CD4-positive, alpha-beta T cell treated with Interleukin-21 for 1 hour (primary cell): ENCODE data around the gene UBE2D4.
A peak's percentile ranks its signal among the peaks of the same experiment; 100 is the strongest.
"Not testable (repeated sequence)": the region's sequence is repeated elsewhere in the genome, so short reads cannot be mapped to it uniquely, and the experiment has no call there.

ENCODE experiments used
- DNase-seq: peaks from one replicate; pipeline ENCODE4 v3.0.0-alpha.2; 2020

Gene UBE2D4

DNA sequence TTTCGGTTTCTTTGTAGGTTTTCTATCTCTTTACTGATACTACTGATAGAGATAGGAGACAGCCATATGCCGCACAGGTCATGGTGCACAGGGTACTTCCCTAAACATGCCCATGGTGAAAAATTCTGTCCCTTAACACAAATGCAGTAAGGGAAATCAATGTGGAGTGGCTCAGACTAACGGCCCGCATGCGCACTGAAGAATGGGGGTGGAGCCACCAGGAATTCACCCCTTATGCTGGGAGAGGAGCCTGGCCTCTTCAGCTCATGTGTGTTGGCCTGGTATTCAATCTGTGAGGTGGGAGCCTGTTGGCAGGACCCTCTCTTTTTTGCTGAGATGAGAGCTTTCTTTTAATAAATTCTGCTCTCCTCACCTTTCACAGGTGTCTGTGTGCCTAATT lies 11.4 kb upstream of the UBE2D4 start:
- DNase-seq = no peak

DNA sequence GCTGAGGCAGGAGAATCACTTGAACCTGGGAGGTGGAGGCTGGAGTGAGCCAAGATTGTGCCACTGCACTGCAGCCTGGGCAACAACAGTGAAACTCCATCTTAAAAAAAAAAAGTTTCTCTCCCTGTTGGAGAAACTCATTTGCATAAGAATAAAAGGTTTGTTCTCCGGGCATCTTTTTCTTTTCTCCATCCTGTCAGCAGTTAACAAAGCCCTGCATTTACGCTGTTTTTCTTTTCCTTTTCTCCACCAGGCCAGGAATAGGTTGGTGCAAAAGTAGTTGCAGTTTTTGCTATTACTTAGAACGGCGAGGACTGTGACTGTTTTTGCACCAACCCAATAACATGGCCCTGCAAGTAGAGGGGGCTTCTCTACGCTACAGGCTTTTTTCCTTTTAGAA lies 10.3 kb upstream of the UBE2D4 start:
- DNase-seq = no peak

DNA sequence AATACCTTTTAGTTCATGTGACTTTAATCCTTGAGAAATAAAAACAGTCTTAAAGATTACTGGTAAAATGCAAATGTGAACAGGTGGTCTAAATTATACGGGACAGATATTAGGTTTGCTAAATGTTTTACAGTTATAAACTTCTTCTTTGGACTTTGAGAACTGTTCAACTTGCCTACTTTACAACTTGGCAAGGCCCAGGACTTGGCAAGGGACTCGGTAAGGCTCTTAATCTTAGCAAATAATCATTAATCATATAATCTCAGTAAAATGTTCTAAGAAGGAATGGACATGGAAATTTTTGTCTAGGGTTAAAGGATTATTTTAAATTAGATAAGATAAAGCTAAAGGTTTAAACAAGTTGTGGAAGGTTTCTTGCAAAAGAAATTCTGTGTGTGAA lies 4.8 kb upstream of the UBE2D4 start:
- DNase-seq = no peak

DNA sequence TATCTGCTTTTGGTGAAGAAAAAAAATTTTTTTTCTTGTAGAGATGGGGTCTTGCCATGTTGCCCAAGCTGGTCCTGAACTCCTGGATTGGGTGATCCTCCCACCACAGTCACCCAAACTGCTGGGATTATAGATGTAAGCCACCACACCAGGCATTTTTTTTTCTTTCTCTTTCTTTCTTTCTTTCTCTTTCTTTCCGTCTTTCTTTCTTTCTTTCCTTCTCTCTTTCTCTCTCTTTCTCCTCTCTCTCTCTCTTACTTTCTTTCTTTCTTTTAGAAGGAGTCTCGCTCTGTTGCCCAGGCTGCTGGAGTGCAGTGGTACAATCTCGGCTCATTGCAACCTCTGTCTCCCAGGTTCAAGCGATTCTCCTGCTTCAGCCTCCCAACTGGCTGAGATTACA lies 3.5 kb upstream of the UBE2D4 start:
- DNase-seq = no peak

DNA sequence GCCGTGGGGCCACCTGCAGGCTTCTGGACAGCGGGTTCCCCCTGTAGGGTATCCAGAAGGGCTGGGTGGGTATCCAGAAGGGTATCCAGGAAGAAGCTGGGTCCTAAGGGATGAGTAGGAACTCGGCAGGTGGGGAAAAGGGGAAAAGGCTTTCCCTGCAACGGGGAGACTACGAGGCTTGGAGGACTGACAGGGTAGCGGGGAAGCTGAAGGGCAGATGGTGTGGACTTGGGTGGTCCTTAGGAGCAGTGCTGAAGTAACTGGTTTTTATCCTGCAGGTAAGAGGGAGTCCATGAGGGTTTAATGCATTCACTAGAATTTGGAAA lies 525 bp downstream of the UBE2D4 start:
- DNase-seq = no peak

DNA sequence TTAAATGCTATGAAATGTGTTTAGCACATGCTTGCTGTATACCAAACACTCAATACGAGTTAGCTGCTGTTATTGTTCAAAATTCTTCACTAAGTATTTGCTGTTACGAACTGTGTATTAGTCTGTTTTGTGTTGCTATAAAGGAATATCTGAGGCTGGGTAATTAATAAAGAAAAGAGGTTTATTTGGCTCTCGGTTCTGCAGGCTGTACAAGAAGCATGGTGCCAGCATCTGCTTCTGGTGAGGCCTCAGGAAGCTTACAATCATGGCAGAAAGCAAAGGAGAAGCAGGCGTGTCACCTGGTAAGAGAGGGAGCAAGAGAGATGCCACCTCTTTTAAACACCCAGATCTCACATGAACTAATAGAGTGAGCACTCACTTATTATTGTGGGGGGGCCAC lies 1.6 kb downstream of the UBE2D4 start:
- DNase-seq = no peak

DNA sequence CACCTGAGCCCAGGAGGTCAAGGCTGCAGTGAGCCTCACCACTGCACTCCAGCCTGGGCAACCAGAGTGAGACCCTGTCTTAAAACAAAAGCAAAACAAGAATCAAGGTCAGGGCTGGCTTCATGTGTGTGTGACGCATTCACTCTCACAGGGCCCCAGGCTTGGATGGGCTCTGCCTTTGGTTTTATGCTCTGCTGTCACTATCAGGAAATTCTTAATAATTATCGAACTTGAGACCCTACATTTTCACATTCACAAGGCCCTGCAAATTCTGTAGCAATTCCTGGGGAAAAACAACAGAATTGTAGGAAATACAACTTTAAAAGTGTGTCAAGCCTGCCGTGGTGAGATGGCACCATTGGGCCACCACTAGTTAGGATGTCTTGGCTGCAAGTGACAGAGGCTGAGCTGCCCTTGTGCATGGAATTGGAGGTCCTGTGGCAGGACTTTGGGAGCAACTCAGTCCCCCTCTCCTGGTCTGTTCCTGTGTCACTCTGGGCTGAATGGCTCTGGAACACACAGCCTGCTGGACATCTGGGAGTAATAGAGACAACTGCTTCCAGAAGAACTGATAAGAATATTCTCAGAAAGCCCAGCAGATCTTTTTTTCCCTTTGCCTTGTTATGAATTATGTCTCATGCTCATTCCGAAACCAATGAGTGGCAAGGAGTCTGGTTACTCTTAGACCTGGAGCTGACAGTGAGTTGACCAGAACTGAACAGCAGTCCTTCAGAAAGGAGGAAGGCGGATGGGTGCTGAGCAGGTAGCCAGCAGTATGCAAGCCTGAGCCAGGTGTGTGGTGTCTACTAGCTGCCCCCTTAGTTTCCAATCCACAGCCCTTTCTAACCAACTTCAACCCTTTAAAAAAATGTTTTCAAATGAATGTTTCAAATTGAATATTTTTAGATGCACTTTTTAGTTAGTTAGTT lies 3.6 kb downstream of the UBE2D4 start:
- DNase-seq = no peak

DNA sequence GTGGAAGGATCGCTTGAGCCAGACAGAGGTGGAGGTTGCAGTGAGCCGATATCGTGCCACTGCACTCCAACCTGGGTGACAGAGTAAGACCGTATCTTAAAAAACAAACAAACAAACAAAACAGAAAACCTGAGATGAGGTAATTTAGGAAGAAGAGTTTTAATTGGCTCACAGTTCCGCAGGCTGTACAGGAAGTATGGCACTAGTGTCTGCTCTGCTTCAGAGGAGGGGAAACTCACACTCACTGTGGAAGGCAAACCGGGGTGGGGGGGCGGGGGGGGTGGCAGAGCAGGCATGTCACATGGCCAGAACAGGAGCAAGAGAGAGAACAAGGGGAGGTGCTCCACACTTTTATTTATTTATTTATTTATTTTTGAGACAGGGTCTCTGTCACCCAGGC lies 5.1 kb downstream of the UBE2D4 start:
- no peak for DNase-seq

DNA sequence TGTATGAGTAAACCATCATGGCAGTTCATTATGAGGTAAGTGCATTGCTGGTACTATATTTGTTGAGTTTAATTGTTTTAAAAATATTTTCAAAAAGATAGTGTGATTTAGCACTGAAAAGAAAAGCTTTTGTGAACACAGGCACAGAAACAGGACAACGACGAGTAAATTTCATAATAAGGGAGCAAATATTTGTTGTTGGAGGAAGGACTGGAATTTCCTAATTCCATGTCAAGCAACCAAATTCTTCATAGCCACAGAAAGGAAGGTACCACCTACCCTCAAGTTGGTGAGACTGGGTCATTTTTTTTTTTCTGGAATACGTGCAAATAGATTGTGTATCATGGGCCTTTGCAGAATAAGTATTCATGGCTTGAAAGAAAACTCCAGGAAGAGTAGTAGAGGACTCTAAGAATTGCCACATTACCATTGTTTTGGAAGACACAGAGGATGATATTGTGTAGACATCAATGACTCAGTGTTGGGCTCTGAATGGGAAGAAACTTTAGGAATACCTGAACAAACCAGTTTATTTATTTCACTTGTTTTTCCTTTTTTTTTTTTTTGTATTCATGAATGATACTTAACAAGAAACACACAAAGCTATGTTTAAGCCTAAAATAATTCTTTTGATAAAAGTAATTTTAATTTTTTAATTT lies 7.8 kb downstream of the UBE2D4 start:
- DNase-seq = no peak

DNA sequence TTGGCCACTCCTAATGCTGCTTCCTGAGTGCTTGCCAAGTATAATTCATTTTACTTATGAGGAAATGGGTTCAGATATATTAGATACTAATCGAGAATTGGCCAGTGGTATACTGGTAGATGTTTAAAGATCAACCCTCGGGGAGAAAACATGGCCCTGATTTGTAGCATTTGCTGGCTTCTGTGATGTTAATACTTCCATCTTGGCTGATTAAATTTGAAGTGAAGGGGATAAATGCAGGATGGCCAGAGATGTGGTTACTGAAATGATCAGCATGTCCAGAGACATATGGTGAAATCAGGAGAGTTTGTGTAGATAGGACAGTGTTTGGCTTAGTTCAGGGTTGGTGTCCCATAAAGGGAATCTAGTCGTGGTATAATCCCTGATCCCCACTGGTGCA lies 11.2 kb downstream of the UBE2D4 start:
- DNase-seq = no peak

DNA sequence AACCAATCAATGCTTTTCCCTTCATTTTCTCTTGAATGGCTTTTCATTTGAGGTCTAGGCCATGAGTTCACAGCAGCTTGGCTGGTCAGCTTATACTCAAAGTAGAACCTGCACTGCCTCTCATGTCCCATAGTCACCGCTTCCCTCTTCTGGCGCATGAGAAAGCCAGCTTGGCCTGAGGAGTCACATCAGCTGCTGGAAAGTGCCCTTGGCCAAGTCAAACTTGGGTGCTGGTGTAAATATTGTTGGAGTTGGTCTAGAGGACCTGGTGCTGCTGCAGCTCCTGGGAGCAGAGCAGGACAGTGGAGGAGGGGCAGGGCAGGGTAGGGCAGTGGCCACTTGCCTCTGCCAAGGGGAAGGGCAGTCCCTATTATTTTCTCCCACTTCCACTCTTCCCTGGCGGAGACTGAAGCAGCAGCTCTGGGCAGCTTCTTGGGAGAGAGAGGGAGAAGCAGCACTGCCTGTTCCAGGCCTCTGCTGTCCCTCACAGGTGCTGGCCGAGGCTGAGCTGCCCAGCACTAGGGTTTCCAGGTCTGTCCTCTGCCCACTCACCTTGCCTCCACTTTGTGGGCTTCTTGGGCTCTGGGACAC lies 12.8 kb downstream of the UBE2D4 start:
- no peak for DNase-seq

DNA sequence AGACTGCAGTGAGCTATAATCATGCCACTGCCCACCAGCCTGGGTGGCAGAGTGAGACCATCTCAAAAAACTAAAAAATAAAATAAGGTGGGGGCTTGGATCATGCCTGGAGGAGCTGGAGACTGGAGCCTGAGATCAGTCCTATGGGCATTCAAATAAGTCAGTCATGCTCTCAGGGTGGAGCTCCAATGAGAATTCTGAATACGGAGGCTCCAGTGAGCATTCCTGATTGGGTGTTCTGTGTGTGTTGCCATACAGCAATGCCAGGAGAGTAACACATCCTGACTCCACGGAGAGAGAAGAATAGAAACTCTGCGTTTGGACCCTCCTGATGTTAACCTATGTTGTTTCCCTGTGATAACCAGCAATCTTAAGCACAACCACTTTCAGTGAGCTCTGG lies 16.0 kb downstream of the UBE2D4 start:
- DNase-seq = no peak

DNA sequence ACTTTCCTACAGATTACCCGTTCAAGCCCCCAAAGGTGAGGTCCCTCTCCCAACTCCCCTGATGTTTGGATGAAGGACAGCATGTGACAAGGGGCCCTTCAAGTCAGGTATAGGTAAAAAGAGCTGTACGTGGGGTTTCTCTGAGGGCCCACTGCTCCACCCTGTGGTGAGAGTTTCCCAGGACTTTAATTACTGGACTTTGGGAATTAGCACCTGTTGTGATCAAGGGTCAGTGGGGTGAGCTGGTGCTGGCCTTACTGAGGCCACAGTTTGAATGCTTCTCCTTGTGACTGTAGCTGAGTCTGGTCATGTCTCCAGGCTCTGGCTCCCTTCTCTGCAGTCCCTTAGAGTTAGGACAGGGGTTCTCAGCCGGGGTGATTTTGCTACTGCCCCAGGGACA lies 16.8 kb downstream of the UBE2D4 start:
- DNase-seq = no peak

DNA sequence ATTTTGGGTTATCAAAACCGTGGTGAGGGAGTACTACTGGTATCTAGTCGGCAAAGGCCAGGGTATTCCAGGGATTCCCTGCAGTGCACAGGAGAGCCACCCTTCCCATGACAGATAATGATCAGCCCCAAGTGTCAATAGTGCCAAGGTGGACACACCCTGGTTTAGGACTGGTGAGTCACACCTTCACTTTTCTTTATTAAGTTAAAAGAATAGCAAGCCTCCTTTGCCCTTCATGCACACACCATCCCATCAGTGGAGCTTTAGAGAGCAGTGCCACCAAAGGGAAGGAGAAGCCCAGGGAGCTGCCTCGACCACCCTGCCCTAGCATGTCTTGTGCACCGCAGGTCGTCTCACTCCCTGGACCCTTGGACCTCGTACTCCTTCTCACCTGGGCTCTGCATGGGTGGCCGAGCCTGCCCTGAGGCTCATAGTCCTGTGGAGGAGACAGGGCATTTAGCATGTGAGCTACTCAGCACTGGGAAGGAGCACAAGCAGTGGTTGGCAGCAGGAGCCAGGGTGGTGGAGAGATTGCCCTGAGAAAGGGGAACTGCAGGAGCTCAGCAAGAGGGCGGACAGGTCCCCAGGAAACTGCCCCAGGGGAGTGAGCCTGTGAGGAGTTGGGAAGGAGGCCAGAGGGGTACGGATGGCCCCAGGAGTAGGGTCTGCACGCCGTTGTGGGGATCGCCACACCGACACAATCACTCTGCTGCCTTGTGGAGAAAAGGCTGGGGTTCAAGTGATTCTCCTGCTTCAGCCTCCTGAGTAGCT lies 17.4 kb downstream of the UBE2D4 start:
- DNase-seq = no peak

DNA sequence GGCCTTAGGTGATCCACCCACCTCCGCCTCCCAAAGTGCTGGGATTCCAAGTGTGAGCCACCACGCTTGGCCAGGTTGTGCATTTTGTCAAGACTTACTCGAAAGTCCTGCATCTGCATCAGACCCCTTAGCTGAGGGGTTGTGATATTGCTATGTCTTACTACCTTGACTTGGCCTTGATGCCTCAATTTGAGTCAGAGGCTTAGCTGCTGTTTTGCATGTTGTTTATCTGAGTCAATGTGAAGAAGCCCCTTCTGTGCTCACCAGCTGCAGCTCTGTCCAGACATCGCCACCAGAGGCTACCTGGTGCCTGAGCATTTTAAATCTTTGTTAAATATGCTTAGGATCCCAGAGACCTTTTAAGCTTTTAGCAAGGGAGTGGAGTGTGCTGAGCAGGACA lies 18.1 kb downstream of the UBE2D4 start:
- DNase-seq = no peak

DNA sequence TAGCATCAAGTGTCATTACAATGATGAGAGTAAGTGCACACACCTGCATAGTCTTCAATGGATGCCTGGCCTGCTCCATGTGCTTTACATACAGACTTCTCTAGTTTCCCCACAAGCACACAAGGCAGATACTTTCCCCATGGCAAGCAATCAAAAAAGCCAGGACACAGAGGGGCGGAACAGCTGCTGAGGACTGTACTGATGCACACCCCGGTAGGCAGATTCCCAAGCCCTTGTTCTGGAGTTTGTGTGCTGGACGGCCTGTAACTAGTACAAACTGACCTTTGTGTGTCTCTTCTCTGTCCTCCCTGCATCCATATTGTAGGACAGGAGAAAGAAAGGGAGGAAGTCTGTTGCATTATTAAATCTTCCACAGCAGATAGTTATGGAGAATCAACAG lies 25.8 kb downstream of the UBE2D4 start:
- DNase-seq = no peak

DNA sequence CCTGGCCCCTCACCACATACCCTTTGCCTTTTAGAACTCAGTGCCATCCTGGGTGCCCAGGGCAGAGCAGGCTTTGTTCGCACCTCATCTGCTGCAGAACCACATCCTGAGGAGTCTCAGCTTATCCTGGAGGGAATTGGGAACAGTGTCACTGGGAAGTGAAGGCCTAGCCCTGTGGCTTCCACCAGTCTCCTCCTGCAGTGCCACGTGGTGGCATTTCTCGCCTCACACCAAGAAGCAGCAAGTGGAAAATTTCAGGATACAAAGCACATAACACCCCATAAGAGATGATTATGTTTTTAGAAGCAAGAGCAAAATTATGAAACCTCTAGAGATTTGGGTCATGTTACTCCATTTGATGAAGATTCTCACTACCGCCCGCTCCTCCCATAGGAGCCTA lies 26.8 kb downstream of the UBE2D4 start:
- no peak for DNase-seq

DNA sequence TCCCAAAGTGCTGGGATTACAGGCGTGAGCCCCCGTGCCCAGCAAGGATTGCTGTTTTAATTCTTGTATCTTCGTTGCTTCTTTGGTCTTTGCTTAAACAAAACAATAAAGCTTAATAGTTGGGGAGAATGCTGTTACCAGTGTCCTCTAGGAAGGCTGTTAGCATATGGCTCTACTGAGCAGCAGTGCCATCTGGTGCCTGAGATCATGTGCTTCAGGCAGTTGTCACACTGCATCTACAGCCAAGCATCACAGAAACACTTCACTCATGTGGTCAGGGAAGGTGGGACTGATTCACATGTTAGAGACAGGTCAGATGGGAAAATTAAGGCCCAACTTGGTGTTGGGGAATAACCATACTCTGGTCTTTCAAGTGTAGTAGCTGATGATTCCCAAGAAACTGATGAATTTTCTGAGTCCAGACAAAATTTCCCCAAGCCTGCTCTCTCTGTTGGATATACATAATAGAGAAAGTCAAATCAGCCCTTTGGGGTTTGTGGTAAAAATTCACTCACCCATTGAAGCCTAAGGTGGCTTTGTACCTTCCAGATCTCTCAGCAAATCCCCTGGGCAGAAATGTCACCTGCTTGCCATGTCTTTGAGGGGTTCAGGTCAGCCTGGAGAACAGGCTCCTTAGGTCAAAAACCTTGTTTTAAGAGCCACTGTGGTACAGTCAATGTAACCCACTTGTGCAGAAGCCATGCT lies 28.4 kb downstream of the UBE2D4 start:
- DNase-seq = peak; percentile 6

DNA sequence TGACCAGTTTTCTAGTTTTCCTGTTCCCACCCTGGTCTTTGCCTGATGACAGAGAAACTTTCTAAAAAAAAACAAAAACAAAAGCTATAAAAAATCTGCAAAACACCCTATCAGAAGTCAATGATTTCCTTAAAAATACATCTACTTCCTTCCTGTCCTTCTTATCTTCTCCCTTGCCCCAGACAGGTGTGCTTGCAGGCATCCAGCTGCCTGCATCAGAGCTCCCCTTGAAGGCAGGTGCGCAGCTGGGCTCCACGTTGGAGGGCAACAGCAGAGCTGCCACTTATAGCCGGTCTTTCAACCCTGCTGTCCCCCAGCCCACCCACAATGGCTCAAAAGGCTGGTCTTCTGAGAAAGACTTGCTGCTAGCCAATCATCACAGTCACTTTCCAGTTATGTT lies 29.8 kb downstream of the UBE2D4 start:
- no peak for DNase-seq

DNA sequence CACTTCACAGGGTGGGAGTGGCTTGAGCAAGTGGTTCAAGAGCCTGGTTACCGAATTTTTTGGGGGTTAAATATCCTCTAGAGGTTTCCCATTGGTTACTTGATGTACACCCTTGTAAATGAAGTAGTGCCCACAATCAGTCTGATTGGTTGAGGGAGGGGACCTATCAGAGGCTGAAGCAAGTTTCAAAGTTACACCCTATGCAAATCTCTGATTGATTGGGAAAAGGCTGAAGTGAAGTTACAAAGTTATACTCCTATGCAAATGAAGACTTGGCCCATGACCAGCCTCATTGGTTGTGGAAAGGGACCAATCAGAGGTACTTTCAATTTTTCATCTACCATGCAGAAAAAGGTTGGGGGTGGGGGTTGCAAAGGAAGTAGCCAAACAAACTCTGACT lies 34.7 kb downstream of the UBE2D4 start:
- DNase-seq = no peak

DNA sequence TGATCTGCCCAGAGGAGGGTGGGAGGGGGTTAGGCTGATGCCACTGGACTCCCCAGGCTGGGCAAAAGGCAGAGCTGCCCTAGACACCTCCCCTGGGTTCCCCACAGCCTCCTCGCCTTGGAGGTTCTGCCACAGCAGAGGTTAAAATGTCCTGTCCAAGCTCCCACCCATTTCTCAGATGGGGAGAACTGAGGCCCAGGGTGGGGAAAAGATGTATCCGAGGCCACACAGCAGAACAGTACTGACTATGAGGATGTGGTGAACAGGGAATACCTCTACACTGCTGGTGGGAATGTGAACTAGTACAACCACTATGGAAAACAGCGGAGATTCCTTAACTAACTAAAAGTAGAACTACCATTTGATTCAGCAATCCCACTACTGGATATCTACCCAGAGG lies 40.2 kb downstream of the UBE2D4 start:
- DNase-seq = not testable (repeated sequence)

DNA sequence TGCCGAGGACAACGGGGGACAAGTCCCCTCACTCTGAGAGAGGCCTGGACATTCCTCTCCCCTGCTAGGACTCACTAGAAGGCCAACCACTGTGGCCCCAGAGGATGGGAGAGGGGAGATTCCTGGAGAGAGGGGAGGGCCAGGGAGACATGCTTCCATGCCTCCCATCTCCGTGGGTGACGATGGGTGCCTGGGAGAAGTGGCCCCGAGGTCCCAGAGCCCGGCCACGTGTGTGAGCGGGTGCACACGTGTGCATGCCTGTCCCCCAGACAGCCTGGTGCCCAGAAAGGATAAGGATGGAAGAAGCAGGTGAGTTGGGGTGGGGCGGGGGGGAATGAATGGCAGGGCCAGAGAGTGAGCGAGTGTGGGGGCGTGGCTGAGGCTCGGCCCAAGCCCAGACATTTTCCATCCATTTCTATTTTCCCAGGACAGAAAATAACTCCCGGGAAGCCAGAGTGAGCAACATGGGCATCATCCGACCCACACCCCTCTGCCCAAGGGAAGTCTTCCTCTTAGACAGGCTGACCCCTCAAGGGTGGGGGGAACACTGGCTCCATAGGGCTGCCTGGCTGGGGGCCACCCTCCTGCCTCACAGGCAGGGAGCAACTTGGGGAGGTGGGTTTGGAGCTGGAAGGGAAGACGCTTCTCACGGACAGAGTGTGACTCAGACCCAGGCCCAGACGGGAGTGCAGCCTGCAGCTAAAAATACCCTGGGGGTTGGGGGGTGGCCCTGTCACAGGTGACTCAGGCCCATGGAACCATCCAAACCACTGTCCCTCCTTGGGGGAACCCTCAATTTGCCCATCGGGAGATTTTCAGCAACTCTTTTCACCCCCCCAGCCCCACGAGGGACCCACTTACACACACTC lies 42.2 kb downstream of the UBE2D4 start:
- not testable (repeated sequence) for DNase-seq
